OCI-LY1 (cell line): ENCODE data around the gene MAPK1IP1L.

Experiments
- CTCF ChIP-seq: fragments of 200-600 bp; sonication (generic), shearing (Covaris generic); IDR thresholded peaks from 2 replicates; pipeline ENCODE4 v1.5.1; 2017; ENCODE audit warnings: mild to moderate bottlenecking, antibody characterized with exemption, low read length, moderate library complexity, mixed read lengths
- EZH2 ChIP-seq: fragments of 200-600 bp; sonication (generic), shearing (Covaris generic); IDR thresholded peaks from 2 replicates; pipeline ENCODE4 v1.8.0; 2017; ENCODE audit warnings: borderline replicate concordance, mixed run types, mild to moderate bottlenecking, antibody characterized with exemption, low read length, moderate library complexity, mixed read lengths

GRCh38 chr14:55071870-55072640 lies 20.6 kb downstream of the MAPK1IP1L start:
- no peak for TF ChIP-seq CTCF
- no peak for TF ChIP-seq EZH2
